Breast epithelium (tissue), 3 donors: ENCODE results near the gene PRRC2B.
"Not testable (repeated sequence)": the region's sequence is repeated elsewhere in the genome, so short reads cannot be mapped to it uniquely, and the experiment has no call there.

Source experiments
- CTCF ChIP-seq, 3 donors: fragments of 450-650 bp; IDR thresholded peaks; one replicate each; pipeline ENCODE4 v1.5.1; 2016 to 2017; ENCODE audit warnings: antibody characterized with exemption in 3 of 3, mild to moderate bottlenecking in 3 of 3, moderate library complexity in 3 of 3
- POLR2A ChIP-seq: fragments of 450-650 bp; IDR thresholded peaks from one replicate; pipeline ENCODE4 v1.6.1; 2016; ENCODE audit warnings: antibody characterized with exemption, mild to moderate bottlenecking, moderate library complexity

- not testable (repeated sequence) for TF ChIP-seq CTCF (IDR thresholded peaks at IDR 0.05); POLR2A
Measured at GRCh38 chr9:131344931-131345535, 48.9 kb upstream of the PRRC2B start.
